HG03095 (cell line): ENCODE data around the gene AEBP1.

Experiments used
- ATAC-seq: cut with Tn5 transposase; IDR thresholded peaks from one replicate; pipeline ENCODE4 v1.9.1; 2021; ENCODE audit warnings: moderate library complexity; ENCODE audit not compliant: unreplicated experiment

The AEBP1 gene

DNA sequence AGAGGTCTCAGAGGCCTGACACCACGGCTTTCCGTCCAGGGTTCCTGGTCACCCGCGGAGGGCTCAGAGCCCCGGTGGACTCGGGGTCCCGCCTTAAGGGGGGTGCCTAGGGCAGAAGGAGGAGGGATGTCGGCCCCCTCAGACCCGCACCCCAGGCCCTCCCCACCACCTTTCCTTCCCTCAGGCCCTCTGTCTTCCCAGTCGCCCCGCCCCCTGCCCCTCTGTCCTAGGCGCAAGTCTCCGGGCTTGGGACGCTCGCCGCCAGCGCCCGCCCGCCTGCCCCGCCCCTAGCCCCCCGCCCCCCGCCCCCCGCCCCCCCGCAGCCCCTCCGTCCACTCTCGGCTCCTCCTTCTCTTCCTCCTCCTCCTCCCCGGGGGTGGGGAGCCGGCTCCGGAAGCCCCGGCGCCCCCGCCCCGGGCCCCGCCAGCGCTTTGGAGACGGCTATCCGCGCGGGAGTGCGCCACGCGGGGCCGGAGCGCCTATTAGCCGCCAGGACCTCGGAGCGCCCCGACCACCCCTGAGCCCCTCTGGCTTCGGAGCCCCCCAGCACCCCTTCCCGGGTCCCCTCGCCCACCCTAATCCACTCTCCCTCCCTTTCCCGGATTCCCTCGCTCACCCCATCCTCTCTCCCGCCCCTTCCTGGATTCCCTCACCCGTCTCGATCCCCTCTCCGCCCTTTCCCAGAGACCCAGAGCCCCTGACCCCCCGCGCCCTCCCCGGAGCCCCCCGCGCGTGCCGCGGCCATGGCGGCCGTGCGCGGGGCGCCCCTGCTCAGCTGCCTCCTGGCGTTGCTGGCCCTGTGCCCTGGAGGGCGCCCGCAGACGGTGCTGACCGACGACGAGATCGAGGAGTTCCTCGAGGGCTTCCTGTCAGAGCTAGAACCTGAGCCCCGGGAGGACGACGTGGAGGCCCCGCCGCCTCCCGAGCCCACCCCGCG is at the start of gene AEBP1:
TSS of gene AEBP1 (plus strand) at position 423 of the 937 bp plus-strand sequence. CDS start at position 744, 321 bp downstream.
- ATAC-seq = no peak

DNA sequence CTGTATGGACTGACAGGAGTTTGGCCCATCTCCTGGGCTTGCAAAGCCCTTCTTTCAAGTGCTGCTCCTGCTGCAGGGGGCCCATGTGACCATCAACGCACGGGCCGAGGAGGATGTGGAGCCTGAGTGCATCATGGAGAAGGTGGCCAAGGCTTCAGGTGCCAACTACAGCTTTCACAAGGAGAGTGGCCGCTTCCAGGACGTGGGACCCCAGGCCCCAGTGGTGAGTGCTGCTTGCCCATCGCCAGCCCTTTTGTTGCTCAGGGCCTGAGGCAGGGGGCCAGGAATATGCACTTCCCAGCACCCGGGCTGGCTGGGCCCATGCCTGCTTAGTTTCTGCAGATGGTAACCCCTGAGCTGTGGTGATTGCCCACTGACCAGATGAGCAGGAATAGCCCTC is 47.5 kb upstream of the AEBP1 start:
- no peak for ATAC-seq

DNA sequence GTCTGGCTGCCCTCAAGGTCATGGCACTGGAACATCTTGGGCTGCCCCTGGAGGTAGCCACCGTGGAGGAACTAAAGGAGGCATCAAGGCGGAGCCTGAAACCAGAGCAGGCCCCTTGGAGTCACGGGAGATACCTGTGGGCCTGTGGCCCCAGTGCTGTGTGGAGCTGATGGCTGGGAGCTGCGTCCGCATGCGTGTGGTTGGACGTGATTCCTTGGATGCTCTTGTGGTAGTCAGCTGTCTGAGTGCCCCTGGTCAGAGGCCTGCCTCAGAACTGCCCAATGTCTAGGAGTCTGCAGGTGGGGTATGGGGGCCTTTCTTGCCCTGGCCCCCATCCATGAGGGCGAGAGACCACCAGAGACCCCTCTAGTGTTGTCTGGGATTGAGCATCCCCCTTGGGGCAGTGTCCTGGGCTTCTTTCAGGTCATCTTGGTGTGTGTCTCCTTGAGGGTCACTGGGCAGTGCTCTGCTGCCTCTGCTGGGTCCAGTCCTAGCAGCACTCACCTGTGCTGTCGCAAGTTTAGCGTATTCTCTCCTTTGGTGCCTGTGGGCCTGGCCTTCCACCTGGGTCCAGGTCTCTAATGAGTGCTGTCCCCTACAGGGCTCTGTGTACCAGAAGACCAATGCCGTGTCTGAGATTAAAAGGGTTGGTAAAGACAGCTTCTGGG is 46.8 kb upstream of the AEBP1 start:
- no peak for ATAC-seq

DNA sequence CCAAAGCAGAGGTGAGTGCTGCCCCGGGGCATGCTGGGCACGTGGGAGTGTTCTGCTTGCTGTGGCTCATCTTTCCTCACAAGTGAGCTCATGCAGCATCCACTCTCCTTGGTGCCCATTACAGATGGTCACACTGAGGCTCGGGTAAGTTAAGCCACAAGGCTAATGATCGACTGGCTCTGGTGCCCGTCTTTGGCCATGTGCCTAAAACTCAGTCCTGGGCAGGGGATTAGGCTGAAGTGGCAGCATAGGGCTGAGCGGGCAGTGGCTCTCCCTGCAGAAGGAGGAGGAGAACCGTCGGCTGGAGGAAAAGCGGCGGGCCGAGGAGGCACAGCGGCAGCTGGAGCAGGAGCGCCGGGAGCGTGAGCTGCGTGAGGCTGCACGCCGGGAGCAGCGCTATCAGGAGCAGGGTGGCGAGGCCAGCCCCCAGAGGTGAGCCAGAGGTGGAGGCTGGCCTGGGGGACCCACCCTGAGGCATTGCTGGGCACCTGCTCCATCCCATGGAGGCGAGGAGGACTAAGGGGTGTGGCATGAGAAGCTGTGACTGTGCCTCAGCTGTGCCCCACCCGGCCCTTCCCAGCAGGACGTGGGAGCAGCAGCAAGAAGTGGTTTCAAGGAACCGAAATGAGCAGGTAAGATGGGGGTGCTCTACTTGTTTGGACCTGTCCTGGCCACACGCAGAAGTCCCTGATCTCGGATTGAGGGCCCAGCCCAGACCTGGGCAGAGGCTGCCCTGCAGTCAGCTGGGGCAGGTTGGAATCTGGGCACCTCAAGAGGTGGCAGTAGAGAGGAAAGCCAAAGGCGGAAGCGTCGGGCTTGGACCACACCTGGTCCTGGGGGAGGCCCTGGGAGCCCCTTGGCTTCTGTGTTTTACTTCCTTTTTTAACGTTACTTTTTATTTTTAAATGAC is 46.0 kb upstream of the AEBP1 start:
- ATAC-seq = no peak

DNA sequence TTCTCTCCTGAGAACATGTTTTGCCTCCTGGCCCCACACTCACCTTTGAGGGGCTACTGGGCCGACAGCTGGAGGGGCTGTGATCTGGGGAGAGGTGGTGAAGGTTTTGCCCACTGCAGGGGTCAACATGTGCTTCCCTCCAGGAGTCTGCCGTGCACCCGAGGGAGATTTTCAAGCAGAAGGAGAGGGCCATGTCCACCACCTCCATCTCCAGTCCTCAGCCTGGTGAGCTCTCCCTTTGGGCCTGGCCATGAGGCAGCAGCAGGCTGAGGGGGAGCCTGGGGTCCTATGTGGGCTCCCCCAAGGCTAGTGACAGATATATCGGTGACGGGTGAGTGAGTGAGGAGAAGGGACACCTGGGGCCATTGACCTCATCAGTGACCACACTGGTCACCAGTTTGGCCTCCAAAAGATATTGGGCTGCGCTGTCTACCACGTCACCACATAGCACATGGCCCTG is 45.4 kb upstream of the AEBP1 start:
- no peak for ATAC-seq

DNA sequence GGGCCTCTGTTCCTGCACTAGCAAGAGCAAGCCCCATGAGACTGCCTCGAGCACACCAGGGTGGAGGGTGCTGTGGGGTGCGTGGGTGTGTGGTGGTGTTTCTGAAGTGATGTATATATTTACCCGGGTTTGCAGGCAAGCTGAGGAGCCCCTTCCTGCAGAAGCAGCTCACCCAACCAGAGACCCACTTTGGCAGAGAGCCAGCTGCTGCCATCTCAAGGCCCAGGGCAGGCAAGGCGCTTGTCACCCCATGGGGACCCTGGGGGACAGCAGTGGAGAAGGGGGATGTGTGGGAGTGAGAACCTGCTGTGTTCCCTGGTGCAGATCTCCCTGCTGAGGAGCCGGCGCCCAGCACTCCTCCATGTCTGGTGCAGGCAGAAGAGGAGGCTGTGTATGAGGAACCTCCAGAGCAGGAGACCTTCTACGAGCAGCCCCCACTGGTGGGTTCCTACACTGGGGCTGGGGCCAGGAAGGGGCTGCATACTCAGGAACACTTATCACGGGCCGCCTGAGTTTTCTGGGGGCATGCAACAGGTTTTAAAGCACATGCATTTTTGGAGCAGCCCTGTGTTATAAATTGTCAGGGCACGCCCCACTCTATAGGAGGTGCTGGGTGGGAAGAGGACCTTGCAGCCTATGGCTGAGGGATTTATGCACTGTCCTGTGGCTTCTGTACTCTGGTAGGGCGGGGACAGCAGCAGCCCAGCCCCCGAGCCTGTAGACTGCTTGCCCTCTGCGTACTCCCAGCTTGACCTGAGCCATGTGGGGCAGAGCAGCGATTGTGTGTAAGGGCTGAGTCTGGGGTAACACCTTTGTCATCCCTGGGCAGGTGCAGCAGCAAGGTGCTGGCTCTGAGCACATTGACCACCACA is 44.7 kb upstream of the AEBP1 start:
- no peak for ATAC-seq

DNA sequence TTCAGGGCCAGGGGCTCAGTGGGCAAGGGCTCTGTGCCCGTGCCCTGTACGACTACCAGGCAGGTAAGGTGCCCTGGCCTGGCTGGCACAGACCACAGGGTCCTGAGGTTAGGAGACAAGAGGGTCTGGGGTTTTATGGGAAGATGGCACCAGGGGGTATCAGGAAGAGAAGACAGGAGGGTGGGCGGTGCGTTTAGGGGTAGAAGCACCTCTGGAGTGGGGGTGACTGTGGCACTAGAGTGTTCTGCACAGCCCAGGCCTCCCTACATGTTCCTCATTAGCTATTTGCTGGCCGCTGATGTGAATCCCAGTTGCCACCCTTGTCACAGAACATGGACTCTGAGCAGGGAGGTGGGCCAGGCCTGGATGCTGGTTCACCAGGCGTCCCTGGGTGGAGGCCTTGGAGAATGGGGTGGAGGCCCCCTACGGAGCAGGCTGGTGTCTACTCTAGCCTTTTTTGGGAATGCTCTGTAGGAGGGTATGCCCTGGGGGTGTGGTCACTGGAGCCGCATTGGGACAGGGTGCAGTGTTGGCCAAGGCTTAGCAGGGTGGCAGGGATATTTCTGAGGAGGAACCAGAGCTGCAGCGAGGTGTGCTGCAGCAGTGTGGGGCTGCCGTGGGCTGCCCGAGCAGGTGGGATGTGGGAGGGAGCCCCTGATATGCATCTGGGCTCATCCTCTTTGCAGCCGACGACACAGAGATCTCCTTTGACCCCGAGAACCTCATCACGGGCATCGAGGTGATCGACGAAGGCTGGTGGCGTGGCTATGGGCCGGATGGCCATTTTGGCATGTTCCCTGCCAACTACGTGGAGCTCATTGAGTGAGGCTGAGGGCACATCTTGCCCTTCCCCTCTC is 43.8 kb upstream of the AEBP1 start:
- ATAC-seq = no peak

DNA sequence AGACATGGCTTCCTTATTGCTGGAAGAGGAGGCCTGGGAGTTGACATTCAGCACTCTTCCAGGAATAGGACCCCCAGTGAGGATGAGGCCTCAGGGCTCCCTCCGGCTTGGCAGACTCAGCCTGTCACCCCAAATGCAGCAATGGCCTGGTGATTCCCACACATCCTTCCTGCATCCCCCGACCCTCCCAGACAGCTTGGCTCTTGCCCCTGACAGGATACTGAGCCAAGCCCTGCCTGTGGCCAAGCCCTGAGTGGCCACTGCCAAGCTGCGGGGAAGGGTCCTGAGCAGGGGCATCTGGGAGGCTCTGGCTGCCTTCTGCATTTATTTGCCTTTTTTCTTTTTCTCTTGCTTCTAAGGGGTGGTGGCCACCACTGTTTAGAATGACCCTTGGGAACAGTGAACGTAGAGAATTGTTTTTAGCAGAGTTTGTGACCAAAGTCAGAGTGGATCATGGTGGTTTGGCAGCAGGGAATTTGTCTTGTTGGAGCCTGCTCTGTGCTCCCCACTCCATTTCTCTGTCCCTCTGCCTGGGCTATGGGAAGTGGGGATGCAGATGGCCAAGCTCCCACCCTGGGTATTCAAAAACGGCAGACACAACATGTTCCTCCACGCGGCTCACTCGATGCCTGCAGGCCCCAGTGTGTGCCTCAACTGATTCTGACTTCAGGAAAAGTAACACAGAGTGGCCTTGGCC is 43.0 kb upstream of the AEBP1 start:
- no peak for ATAC-seq

DNA sequence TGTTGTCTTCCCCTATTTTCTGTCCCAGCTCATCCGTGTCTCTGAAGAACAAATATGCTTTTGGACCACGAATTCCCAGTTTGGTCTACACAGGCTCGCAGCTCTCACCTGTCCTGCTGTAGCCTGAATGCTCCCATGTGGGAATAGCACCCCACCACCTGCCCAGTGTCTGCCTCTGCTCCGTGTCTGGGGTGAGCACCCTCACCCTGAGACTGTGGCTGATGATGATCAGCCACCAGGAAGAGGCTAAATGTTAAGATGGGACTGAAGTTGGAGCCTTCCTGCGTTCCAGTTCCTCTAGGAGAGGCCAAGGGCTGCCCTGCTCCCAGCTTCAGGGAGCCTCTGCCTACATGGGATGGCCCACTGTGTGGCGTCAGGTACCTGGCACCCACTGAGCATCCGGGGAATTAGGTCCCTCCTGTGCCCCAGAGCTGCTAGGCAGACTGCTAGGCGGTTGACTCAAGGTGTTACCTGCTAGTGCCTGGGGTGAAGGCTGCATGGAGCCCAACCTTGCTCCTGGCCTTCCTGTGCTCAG is 42.4 kb upstream of the AEBP1 start:
- ATAC-seq = no peak

DNA sequence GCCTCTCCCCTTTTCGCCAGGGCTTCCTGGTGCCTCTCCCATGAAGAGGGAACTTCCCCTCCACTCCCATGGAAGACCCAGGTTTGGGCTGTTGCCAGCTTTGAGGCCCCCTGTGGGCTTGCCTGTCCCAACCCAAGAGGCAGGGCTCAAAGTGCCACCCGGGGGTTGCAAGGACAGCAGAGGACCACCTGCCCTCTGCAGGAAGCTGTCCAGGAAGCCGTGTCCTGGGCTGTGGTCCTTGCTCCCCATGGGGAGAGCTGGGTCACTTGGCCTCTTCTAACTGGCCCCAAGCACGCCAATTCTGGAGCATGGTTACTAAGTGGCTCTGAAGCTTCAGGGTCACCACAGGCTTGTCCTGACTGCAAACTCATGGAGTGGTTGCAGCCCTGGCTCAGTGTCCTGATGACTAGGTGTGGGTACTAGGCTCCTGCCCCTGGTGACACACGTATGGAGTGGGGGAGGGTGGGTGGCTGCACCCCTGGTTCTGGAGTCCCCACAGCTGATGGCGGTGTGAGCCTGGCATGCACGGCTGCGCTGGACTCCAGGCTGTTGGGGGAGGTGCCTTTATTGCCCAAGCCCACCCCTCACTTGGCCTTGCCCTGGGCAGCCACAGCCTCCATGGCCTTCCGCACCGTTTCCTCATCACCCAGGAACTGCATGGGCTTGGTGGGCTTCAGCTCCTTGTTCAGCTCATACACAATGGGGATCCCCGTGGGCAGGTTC is 41.8 kb upstream of the AEBP1 start:
- no peak for ATAC-seq

DNA sequence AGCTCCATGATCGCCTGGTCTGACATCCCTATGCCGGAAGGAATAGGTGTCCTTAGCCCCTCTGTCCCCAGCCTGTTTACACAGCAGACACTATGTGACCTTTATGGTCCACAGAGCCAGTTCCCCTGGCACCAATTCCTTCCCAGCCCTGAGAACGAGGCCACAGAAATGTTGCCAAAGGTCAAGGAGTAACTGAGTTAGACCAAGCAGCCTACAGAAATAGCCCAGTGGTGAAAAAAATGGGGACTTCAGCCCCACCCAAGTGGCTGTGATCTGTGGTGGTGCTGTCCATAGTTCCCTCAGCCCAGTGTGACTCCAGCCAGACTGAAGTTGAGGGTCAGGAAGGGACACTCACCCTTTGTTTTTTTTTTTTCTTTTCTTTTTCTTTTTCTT is 41.2 kb upstream of the AEBP1 start:
- ATAC-seq = no peak

DNA sequence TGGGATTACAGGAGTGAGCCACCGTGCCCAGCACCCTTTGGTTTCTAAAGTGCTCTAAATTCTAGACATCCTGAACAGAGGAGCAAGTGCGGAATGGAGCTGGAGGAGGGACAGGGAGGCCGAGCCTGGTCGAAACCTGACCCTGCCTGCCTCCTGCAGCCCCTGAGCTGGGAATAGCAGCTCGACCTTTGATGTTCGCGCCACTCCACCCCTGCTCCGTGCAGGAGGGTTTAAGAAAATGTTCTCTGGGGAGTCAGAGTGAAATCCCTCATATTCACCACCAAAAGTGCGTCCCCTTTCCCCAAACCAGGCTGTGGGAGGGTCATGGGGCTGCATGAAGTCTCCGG is 40.6 kb upstream of the AEBP1 start:
- no peak for ATAC-seq

DNA sequence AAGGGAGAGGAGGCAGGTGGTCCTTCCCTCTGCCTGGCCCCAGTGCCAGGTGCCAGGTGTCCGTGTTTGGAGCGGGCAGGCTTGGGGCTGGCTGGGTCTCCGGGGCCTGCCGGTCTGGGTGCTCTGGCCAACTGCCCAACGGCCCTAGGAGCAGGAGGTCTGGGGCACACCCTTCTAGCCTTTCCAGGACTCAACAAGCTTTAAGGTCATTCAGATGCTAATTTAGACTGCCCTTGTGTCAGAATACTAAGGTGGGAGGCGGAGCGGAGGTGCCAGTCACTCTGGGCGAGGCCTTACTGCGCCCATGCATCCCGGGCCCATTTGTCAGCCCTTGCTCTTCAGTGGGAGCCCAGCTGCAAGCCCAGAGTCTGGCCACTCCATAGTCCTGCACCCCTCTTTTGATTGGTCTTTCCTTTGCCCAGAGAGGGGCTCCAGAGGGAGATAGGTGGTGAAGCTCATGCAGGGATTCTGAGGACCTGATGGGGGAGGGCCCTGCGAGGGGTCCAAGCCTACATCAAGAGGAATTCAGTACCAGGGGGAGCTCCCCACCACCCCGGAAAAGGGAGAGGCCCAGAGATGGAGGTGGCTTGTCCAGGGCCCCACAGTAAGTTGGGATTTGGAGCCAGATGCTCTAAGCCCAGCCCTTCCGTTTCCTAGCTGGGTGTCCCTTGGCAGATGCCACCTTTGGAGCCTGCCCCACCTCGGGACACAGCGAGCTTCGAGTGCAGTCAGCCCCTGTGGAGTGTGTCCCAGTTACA is 40.1 kb upstream of the AEBP1 start:
- ATAC-seq = no peak

DNA sequence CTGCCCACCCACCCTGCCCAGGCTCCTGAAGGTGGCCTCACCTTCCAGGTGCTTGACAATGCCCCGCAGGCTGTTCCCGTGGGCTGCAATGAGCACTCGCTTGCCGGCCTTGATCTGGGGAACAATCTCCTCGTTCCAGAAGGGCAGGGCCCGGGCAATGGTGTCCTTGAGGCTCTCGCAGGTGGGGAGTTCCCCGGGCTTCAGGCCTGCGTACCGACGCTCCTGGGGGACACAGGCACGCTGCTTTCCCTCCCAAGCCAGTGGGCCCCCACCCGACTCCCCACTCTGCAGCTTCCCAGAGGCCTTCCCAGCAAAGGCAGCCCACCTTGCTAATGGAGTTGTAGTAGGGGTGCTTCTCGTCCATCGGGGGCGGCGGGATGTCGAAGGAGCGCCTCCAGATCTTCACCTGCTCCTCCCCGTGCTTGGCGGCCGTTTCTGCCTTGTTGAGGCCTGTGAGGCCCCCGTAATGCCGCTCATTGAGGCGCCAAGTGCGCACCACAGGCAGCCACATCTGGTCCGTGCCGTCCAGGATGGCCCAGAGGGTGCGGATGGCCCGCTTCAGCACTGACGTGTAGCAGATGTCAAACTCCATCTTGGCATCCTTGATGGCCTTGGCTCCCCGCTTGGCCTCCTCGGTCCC is 39.2 kb upstream of the AEBP1 start:
- ATAC-seq = no peak

DNA sequence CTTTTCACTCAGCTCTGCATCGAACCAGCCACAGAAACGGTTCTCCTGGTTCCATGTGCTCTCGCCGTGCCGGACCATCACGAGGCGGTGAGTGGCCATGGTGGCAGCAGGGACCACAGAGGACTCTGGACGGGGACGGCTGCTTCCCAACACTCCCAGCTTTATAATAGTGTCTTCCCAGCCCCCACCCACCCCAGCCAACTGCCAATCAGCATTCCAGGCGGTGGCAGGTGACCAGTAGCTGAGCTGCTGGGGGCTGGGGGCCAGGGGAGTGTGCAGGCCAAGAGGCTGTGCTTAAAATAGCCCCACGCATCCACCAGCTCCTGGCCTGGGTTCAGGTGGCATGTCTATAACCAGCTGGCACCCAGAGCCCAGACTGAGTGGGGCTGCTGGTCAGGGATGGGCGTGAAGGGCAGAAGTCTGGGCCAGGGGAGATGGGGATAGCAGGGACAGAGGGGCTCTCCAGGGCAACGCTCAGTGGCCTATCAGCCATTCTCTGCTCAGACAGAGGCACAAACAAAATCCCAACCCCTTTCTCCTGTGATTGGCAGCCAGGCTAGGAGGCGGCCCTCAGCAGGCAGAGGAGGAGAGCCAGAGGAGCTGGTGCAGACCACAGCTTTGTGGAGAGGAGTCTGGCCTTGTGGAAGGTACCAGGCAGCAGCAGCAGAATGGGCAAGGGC is 38.6 kb upstream of the AEBP1 start, which contains the start of gene PGAM2:
TSS of gene PGAM2 (minus strand) at position 137 of the 680 bp plus-strand sequence. CDS start at position 99, 38 bp downstream.
- no peak for ATAC-seq

DNA sequence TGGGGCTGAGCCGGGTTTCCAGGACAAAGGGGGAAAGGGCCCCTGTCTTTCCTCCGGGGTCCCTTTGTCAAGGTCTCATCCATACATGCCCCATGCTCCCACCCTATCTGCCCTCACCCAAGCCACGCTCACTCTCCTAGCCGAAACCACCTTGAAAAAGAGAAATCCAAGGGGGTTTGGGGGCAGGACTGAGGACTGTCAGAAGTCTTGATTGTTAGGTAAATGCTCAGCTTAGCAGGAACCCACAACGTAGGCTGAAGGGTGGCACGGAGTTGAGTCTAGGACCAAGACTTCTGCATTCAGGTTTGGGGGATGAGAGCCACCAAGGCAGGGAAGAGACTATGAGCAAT is 38.1 kb upstream of the AEBP1 start:
- ATAC-seq = no peak
